Activated T-cell treated with anti-CD3 and anti-CD28 coated beads, Interleukin-2, amount 50 U/mL, for 24 hours (primary cell): ENCODE results near the gene ERCC4.

Experiments used
- DNase-seq: peaks from one replicate; pipeline ENCODE4 v3.0.0-alpha.2; 2020
- H3K27ac Mint-ChIP-seq: 2 replicates; pipeline ENCODE4 v1.8.0; 2020; ENCODE audit warnings: mild to moderate bottlenecking, mixed read lengths
- H3K27me3 Mint-ChIP-seq: 2 replicates; pipeline ENCODE4 v1.8.0; 2020; ENCODE audit warnings: mixed read lengths
- H3K36me3 Mint-ChIP-seq: 2 replicates; pipeline ENCODE4 v1.8.0; 2020; ENCODE audit warnings: low read depth, mixed read lengths
- H3K4me1 Mint-ChIP-seq: 2 replicates; pipeline ENCODE4 v1.8.0; 2020; ENCODE audit warnings: low read depth, mixed read lengths
- H3K4me3 Mint-ChIP-seq: 2 replicates; pipeline ENCODE4 v1.8.0; 2020; ENCODE audit warnings: mild to moderate bottlenecking, moderate library complexity, mixed read lengths
- H3K9me3 Mint-ChIP-seq: 2 replicates; pipeline ENCODE4 v1.8.0; 2020; ENCODE audit warnings: mixed read lengths

Gene ERCC4

DNA sequence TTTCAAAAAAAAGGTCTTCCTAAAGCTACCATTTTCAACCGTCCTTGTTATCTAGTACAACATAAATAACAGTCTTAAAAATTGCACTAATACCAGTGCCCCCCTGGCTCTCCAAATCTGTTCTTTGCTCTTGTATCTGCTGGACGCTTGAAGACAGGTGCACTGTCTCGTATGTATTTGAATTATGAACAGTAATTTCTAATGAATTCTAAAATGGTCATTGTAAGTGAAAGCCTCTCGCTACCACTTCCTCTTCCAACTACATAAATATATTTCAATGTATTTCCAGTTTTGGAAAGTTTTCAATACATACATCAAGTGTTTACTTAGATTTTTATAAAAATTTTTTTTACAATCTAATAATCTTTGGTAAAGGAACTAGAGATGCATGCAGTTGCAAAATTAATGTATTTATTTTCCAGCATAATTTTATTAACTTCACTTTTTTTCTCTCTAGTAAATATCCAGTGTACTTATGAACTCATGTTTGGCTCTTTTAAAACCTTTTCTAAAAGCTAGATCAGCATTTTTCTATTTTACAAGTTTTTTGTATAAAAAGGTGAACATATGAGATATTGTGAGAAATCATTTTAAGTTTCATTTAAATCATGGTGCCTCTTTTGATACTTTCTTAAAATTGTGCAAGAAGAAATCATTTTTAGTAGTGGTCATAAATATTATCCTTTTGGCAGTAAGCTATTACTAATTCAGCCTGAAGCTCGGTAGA, 31.0 kb downstream of the ERCC4 start:
- Mint-ChIP-seq H3K4me1 (peaks cover 4% of the 10 kb centered on the region), H3K9me3 (no peaks in the 10 kb centered on the region), H3K27ac (no peak overlapping the region), H3K27me3 (peaks cover 4% of the 10 kb centered on the region), H3K4me3 (no peak overlapping the region), H3K36me3 (peaks cover 39% of the 10 kb centered on the region)
- no peak for DNase-seq

GRCh38 chr16:13951611-13952010, 31.7 kb downstream of the ERCC4 start:
- no peak overlapping the region for H3K27ac Mint-ChIP-seq
- peaks cover 32% of the 10 kb centered on the region for H3K36me3 Mint-ChIP-seq
- peaks cover 10% of the 10 kb centered on the region for H3K27me3 Mint-ChIP-seq
- DNase-seq: no peak
- H3K9me3 Mint-ChIP-seq: no peaks in the 10 kb centered on the region
- no peak overlapping the region for H3K4me3 Mint-ChIP-seq
- H3K4me1 Mint-ChIP-seq: peaks cover 10% of the 10 kb centered on the region

DNA sequence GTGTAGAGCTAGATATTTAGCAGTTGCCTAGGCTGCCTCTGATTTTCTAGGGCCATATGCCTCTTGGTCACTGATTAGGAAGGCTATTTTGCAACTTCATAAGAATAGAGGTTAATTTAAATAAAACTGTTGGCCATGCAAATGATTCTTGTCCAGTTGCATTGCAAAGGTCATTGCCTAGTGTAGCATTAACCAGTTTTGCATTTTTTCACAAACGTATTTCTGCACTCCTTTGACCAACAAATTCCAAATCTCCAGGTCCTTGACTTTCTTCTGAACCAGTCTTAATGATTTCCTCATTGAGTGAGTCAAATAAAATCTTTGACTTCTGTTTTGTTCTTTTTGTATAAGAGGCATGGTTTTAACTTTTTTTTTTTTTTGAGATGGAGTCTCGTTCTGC, 33.5 kb downstream of the ERCC4 start:
- no peak overlapping the region for H3K4me3 Mint-ChIP-seq
- peaks cover 23% of the 10 kb centered on the region for H3K4me1 Mint-ChIP-seq
- DNase-seq: no peak
- peaks cover 16% of the 10 kb centered on the region for H3K36me3 Mint-ChIP-seq
- H3K9me3 Mint-ChIP-seq: no peaks in the 10 kb centered on the region
- H3K27me3 Mint-ChIP-seq: peaks cover 12% of the 10 kb centered on the region
- no peak overlapping the region for H3K27ac Mint-ChIP-seq

DNA sequence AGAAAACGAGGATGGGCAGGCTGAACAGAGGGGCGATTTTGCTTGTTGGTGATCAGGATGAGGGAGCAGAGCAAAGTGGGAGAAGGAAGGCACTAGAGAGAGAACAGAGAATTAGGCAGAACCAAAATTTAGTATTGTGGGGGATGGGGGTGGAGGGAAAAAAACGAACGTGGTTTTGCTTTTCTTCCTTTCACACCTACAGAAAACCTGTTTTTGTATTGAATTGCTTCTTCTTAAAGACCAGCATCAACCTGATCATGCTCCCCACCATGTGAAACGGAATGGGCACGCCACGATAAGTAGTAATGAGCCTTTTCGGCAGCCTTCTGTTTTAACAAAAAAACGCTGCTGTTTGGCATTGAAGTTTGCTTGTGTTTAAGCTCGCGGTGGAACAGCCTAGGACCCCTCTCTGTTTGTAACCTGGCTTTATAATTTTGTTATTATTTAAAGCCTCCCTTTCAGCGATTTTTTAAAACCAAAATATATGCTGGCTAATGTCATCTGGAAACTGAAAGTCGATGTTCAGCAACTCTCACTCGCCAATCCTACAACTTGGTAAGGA, 36.8 kb downstream of the ERCC4 start:
- peak overlapping the region; percentile 67 for H3K4me3 Mint-ChIP-seq
- H3K36me3 Mint-ChIP-seq: no peaks in the 10 kb centered on the region
- DNase-seq: no peak
- peaks cover 27% of the 10 kb centered on the region for H3K27me3 Mint-ChIP-seq
- H3K9me3 Mint-ChIP-seq: no peaks in the 10 kb centered on the region
- peak overlapping the region; percentile 81 for H3K27ac Mint-ChIP-seq
- H3K4me1 Mint-ChIP-seq: peaks cover 24% of the 10 kb centered on the region

- peak overlapping the region; percentile 67 for H3K4me3 Mint-ChIP-seq
- peaks cover 32% of the 10 kb centered on the region for H3K27me3 Mint-ChIP-seq
- H3K4me1 Mint-ChIP-seq: peaks cover 24% of the 10 kb centered on the region
- peaks cover 3% of the 10 kb centered on the region for H3K9me3 Mint-ChIP-seq
- H3K36me3 Mint-ChIP-seq: no peaks in the 10 kb centered on the region
- DNase-seq: no peak
- H3K27ac Mint-ChIP-seq: peak overlapping the region; percentile 76
Observed at GRCh38 chr16:13957197-13958078, 37.5 kb downstream of the ERCC4 start.

- peaks cover 24% of the 10 kb centered on the region for H3K4me1 Mint-ChIP-seq
- DNase-seq: no peak
- peaks cover 37% of the 10 kb centered on the region for H3K27me3 Mint-ChIP-seq
- H3K9me3 Mint-ChIP-seq: peaks cover 3% of the 10 kb centered on the region
- H3K36me3 Mint-ChIP-seq: no peaks in the 10 kb centered on the region
- no peak overlapping the region for H3K4me3 Mint-ChIP-seq
- no peak overlapping the region for H3K27ac Mint-ChIP-seq
Observed at GRCh38 chr16:13958474-13958873, 38.5 kb downstream of the ERCC4 start.

DNA sequence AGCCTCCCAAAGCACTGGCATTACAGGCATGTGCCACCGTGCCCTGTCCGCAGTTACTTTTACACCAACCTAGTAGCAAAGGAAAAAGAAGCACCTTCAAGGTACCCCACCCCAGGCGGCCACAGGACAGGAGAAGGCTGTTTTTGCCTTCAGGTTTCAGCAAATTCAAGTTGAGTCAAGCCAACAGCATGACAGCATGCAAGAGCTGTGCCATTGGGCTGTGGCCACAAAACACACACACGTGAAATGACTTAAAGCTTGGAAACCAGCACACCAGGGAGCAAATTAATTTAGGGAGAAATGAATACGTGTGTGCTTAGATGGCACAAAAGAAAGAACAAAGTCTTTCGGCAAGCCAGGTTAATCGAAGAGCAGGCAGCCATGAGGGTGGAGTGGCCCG, 39.7 kb downstream of the ERCC4 start:
- Mint-ChIP-seq H3K4me1 (peaks cover 24% of the 10 kb centered on the region), H3K36me3 (no peaks in the 10 kb centered on the region), H3K27ac (no peak overlapping the region), H3K9me3 (peaks cover 3% of the 10 kb centered on the region), H3K27me3 (peaks cover 43% of the 10 kb centered on the region), H3K4me3 (no peak overlapping the region)
- no peak for DNase-seq

- Mint-ChIP-seq H3K27me3 (peaks cover 45% of the 10 kb centered on the region), H3K9me3 (peaks cover 3% of the 10 kb centered on the region), H3K27ac (no peak overlapping the region), H3K36me3 (no peaks in the 10 kb centered on the region), H3K4me3 (no peak overlapping the region), H3K4me1 (peaks cover 17% of the 10 kb centered on the region)
- no peak for DNase-seq
Observed at GRCh38 chr16:13961099-13961811, 41.3 kb downstream of the ERCC4 start.

DNA sequence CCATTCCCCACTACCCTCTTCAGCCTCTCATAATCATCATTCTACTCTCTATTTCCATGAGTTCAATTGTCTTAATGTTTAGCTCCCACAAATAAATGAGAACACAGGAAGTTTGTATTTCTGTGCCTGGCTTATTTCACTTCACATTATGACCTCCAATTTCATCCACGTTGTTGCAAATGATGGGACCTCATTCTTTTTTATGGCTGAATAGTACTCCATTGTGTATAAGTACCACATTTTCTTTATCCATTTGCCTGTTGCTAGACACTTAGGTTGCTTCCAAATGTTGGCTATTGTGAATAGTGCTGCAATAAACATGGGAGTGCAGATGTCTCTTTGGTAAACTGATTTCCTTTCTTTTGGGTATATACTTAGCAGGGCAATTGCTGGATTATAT, 42.3 kb downstream of the ERCC4 start:
- H3K4me3 Mint-ChIP-seq: no peak overlapping the region
- no peak overlapping the region for H3K27ac Mint-ChIP-seq
- DNase-seq: no peak
- H3K9me3 Mint-ChIP-seq: peaks cover 3% of the 10 kb centered on the region
- peaks cover 8% of the 10 kb centered on the region for H3K4me1 Mint-ChIP-seq
- H3K27me3 Mint-ChIP-seq: peaks cover 41% of the 10 kb centered on the region
- H3K36me3 Mint-ChIP-seq: no peaks in the 10 kb centered on the region

DNA sequence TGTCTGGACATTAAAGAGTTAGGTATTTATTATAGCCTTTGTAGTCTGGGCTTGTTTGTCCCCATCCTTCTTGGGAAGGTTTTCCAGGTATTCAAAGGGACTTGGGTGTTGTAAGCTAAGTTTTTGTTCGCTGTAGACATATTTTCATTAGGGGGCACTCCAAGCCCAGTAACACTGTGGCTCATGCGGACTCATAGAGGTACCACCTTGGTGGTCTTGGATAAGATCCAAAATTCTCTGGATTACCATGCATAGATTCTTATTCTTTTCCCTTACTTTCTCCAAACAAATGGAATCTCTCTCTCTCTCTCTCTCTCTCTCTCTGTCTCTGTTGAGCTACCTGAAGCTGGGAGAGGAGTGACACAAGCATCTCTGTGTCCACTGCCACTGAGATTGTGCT, 48.9 kb downstream of the ERCC4 start:
- Mint-ChIP-seq H3K4me1 (peaks cover 5% of the 10 kb centered on the region), H3K36me3 (no peaks in the 10 kb centered on the region), H3K4me3 (no peak overlapping the region), H3K27me3 (peaks cover 31% of the 10 kb centered on the region), H3K27ac (no peak overlapping the region), H3K9me3 (peaks cover 3% of the 10 kb centered on the region)
- DNase-seq: no peak

DNA sequence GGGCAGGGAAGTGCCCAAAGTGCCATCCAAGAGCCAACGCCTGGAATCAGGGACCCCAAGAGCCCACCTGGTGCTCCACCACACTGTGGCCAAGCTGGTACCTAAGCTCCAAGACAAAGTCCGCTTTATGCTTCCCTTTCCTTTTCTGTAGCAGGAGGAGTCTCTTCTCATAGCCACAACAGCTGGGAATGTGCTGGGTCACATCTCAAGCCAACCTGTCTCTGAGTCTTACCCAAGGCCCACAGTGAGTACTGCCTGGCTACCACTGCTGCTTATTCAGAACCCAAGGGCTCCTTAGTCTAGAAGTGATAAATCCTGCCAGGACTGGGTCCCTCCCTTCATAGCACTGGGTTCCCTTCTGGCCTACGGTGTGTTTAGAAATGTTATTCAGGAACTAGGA, 49.8 kb downstream of the ERCC4 start:
- Mint-ChIP-seq H3K9me3 (peaks cover 3% of the 10 kb centered on the region), H3K27me3 (peaks cover 30% of the 10 kb centered on the region), H3K36me3 (no peaks in the 10 kb centered on the region), H3K4me1 (peaks cover 5% of the 10 kb centered on the region), H3K27ac (no peak overlapping the region), H3K4me3 (no peak overlapping the region)
- DNase-seq: no peak

GRCh38 chr16:13970708-13971422, 50.9 kb downstream of the ERCC4 start:
- DNase-seq: no peak
- Mint-ChIP-seq H3K9me3 (peaks cover 3% of the 10 kb centered on the region), H3K4me1 (peaks cover 5% of the 10 kb centered on the region), H3K27me3 (peaks cover 23% of the 10 kb centered on the region), H3K27ac (no peak overlapping the region), H3K36me3 (no peaks in the 10 kb centered on the region), H3K4me3 (no peak overlapping the region)

GRCh38 chr16:13973321-13974023, 53.5 kb downstream of the ERCC4 start:
- Mint-ChIP-seq H3K36me3 (no peaks in the 10 kb centered on the region), H3K4me1 (peaks cover 5% of the 10 kb centered on the region), H3K27ac (no peak overlapping the region), H3K27me3 (peaks cover 18% of the 10 kb centered on the region), H3K4me3 (no peak overlapping the region), H3K9me3 (peaks cover 3% of the 10 kb centered on the region)
- no peak for DNase-seq
